ENCODE measurements around the gene ATXN3L. TPM values are rescaled to one million over a fixed set of nuclear protein-coding genes. Genes with fewer than 3 reads are reported as not detected.

ATXN3L gene
- total and polyA plus RNA-seq, 4 donors: not detected

GRCh38 chrX:13367950-13368349 lies 48.1 kb upstream of the ATXN3L start:
- 84% methylated on average over 7 of the region's 7 CpGs for WGBS
- H3K36me3 ChIP-seq (ENCODE audit: control insufficient read depth in 4 of 4, insufficient read depth in 3 of 4, low read depth in 1 of 4, low read length in 3 of 4): no peaks in the 10 kb centered on the region
- TF ChIP-seq, protein P1, sequence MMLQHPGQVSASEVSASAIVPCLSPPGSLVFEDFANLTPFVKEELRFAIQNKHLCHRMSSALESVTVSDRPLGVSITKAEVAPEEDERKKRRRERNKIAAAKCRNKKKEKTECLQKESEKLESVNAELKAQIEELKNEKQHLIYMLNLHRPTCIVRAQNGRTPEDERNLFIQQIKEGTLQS (IDR thresholded peaks at IDR 0.05): no peak
- TF ChIP-seq NR2F2 (IDR thresholded peaks at IDR 0.05): no peak
- no peak for TF ChIP-seq HNF4A (conservative IDR thresholded peaks at IDR 0.05)
- TF ChIP-seq, protein P2, sequence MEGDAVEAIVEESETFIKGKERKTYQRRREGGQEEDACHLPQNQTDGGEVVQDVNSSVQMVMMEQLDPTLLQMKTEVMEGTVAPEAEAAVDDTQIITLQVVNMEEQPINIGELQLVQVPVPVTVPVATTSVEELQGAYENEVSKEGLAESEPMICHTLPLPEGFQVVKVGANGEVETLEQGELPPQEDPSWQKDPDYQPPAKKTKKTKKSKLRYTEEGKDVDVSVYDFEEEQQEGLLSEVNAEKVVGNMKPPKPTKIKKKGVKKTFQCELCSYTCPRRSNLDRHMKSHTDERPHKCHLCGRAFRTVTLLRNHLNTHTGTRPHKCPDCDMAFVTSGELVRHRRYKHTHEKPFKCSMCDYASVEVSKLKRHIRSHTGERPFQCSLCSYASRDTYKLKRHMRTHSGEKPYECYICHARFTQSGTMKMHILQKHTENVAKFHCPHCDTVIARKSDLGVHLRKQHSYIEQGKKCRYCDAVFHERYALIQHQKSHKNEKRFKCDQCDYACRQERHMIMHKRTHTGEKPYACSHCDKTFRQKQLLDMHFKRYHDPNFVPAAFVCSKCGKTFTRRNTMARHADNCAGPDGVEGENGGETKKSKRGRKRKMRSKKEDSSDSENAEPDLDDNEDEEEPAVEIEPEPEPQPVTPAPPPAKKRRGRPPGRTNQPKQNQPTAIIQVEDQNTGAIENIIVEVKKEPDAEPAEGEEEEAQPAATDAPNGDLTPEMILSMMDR (IDR thresholded peaks at IDR 0.05; ENCODE audit: low read depth, low read length, missing input control): no peak
- TF ChIP-seq GABPA (IDR thresholded peaks at IDR 0.05 in 1 of 2, conservative IDR thresholded peaks at IDR 0.05 in 1 of 2): no peak
- TF ChIP-seq YY1 (IDR thresholded peaks at IDR 0.05): no peak
- TF ChIP-seq, protein P3, sequence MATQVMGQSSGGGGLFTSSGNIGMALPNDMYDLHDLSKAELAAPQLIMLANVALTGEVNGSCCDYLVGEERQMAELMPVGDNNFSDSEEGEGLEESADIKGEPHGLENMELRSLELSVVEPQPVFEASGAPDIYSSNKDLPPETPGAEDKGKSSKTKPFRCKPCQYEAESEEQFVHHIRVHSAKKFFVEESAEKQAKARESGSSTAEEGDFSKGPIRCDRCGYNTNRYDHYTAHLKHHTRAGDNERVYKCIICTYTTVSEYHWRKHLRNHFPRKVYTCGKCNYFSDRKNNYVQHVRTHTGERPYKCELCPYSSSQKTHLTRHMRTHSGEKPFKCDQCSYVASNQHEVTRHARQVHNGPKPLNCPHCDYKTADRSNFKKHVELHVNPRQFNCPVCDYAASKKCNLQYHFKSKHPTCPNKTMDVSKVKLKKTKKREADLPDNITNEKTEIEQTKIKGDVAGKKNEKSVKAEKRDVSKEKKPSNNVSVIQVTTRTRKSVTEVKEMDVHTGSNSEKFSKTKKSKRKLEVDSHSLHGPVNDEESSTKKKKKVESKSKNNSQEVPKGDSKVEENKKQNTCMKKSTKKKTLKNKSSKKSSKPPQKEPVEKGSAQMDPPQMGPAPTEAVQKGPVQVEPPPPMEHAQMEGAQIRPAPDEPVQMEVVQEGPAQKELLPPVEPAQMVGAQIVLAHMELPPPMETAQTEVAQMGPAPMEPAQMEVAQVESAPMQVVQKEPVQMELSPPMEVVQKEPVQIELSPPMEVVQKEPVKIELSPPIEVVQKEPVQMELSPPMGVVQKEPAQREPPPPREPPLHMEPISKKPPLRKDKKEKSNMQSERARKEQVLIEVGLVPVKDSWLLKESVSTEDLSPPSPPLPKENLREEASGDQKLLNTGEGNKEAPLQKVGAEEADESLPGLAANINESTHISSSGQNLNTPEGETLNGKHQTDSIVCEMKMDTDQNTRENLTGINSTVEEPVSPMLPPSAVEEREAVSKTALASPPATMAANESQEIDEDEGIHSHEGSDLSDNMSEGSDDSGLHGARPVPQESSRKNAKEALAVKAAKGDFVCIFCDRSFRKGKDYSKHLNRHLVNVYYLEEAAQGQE (IDR thresholded peaks at IDR 0.05): no peak
- TF ChIP-seq JUND (IDR thresholded peaks at IDR 0.05): no peak
- no peaks in the 10 kb centered on the region for H3K27me3 ChIP-seq (ENCODE audit: control insufficient read depth in 4 of 4, insufficient read depth in 4 of 4, low read length in 3 of 4)
- no peaks in the 10 kb centered on the region for H3K4me1 ChIP-seq (ENCODE audit: control insufficient read depth in 4 of 4, insufficient read depth in 4 of 4, low read length in 3 of 4)
- H3K4me3 ChIP-seq (ENCODE audit: low read depth in 1 of 3, low read length in 3 of 3): no peak overlapping the region
- no peaks in the 10 kb centered on the region for H3K9me3 ChIP-seq (ENCODE audit: control insufficient read depth in 4 of 4, low read length in 3 of 4)
- DNase-seq (ENCODE audit: low spot score): no peak
- H3K27ac ChIP-seq (ENCODE audit: low read depth in 1 of 2, low read length in 2 of 2): no peak overlapping the region
- no peak overlapping the region for H3K9ac ChIP-seq (ENCODE audit: low read depth in 1 of 2, low read length in 2 of 2)

DNA sequence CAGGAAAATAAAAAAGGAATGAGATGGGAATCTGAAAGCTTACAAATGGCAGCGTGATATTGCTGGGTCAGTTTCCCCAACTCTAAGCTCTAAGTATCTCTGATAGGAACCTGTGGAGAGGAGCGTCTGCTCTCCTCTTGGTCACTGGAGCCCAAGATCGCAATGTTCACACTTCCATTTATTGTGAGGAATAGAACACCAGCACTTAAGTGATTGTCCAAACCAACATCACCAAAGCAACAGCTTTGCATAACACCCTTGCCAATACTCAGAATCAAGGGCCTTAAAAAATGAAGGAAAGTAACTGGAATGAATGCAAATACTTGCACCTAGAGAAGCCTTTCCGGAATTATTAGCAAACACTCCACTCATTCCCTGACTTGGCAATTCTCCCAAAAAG lies 46.8 kb upstream of the ATXN3L start:
- 100% methylated on average over 4 of the region's 4 CpGs for WGBS
- Histone ChIP-seq H3K36me3 (ENCODE audit: control insufficient read depth in 4 of 4, insufficient read depth in 3 of 4, low read depth in 1 of 4, low read length in 3 of 4) (no peaks in the 10 kb centered on the region), H3K4me1 (ENCODE audit: control insufficient read depth in 4 of 4, insufficient read depth in 4 of 4, low read length in 3 of 4) (no peaks in the 10 kb centered on the region), H3K9ac (ENCODE audit: low read depth in 1 of 2, low read length in 2 of 2) (no peak overlapping the region), H3K27me3 (ENCODE audit: control insufficient read depth in 4 of 4, insufficient read depth in 4 of 4, low read length in 3 of 4) (no peaks in the 10 kb centered on the region), H3K27ac (ENCODE audit: low read depth in 1 of 2, low read length in 2 of 2) (no peak overlapping the region), H3K4me3 (ENCODE audit: low read depth in 1 of 3, low read length in 3 of 3) (no peak overlapping the region), H3K9me3 (ENCODE audit: control insufficient read depth in 4 of 4, low read length in 3 of 4) (no peaks in the 10 kb centered on the region)
- TF ChIP-seq FOXA2 (IDR thresholded peaks at IDR 0.05): no peak
- TF ChIP-seq HNF4A (conservative IDR thresholded peaks at IDR 0.05): no peak
- TF ChIP-seq GABPA (IDR thresholded peaks at IDR 0.05 in 1 of 2, conservative IDR thresholded peaks at IDR 0.05 in 1 of 2): no peak
- TF ChIP-seq HNF4G (IDR thresholded peaks at IDR 0.05): no peak
- TF ChIP-seq RAD21 (IDR thresholded peaks at IDR 0.05): no peak
- TF ChIP-seq, protein P3 (IDR thresholded peaks at IDR 0.05): no peak
- TF ChIP-seq TAF1 (conservative IDR thresholded peaks at IDR 0.05): no peak
- no peak for TF ChIP-seq YY1 (IDR thresholded peaks at IDR 0.05)
- TF ChIP-seq JUND (IDR thresholded peaks at IDR 0.05): no peak
- TF ChIP-seq, protein P4, sequence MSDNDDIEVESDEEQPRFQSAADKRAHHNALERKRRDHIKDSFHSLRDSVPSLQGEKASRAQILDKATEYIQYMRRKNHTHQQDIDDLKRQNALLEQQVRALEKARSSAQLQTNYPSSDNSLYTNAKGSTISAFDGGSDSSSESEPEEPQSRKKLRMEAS (IDR thresholded peaks at IDR 0.05): no peak
- DNase-seq (ENCODE audit: low spot score): no peak

Data from liver (tissue), 9 donors.